C4-2B (cell line): Measurements from ENCODE around the gene DUSP14.

ENCODE experiments used
- H3K27ac ChIP-seq: fragments of 450-650 bp; 2 replicates; pipeline ENCODE4 v1.5.1; 2017
- ZFX ChIP-seq: fragments of 450-650 bp; IDR thresholded peaks from 2 replicates; pipeline ENCODE4 v1.6.1; 2017
- TF ChIP-seq, protein P1 (sequence below): fragments of 450-650 bp; conservative IDR thresholded peaks from 2 replicates; pipeline ENCODE4 v1.5.1; 2017; ENCODE audit warnings: mild to moderate bottlenecking

The DUSP14 gene

DNA sequence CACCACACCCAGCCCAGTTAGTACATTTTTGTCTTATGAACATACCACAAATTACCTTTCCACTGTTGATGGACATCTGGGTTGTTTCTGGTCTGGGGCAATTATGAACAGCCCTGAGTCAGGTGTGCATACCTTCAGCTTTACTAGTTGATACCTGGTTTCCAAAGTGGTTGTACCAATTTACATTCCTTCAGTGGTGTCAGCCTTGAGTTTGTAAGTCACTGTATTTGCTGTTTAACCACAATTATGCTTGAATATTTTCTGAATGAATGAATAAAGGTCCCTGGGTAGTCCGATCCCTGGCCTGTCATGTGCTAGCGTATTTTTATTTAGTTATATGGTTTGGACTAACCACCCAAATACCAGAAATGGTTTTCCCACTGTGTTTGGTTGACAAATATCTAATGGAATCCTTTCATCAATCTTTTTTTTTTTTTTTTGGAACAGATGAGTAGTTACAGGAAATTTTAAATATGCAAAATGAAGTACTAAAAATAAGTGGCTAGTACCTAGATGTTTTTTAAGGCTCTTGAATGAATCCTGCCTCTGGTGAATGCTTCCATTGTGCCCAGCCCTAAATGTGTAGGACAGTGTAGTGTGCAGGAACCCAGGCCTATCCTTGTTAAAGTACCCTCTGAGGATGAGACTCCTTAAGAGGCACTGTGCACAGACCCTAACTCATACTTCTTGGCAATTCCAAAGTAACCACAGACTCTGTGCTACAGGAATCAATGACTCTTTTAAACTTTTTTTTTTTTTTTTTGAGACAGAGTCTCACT, 3.7 kb downstream of the DUSP14 start:
- H3K27ac ChIP-seq, result no peak overlapping the region
- TF ChIP-seq, protein P1, sequence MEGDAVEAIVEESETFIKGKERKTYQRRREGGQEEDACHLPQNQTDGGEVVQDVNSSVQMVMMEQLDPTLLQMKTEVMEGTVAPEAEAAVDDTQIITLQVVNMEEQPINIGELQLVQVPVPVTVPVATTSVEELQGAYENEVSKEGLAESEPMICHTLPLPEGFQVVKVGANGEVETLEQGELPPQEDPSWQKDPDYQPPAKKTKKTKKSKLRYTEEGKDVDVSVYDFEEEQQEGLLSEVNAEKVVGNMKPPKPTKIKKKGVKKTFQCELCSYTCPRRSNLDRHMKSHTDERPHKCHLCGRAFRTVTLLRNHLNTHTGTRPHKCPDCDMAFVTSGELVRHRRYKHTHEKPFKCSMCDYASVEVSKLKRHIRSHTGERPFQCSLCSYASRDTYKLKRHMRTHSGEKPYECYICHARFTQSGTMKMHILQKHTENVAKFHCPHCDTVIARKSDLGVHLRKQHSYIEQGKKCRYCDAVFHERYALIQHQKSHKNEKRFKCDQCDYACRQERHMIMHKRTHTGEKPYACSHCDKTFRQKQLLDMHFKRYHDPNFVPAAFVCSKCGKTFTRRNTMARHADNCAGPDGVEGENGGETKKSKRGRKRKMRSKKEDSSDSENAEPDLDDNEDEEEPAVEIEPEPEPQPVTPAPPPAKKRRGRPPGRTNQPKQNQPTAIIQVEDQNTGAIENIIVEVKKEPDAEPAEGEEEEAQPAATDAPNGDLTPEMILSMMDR, result no peak
- TF ChIP-seq ZFX, result no peak

DNA sequence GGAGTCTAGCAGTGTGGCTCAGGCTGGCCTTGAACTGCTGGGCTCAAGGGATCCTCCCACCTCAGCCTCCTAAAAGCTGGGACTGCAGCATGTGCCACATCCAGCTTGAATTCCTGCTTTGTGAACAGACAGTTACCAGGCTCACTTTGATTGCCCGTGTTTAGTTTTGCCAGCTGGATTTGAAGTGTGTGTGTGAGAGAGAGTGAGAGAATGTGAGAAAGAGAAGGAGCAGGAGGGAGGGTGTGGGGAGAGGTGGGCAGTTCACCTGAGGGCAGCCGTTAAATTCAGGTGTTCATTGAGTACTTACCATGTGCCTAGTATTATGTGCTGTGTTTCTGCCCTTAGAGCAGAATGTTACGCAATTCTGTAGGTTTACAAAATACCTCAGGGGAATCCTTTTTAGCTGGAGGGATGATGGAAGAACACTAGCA, 4.7 kb downstream of the DUSP14 start:
- TF ChIP-seq, protein P1, result no peak
- no peak for TF ChIP-seq ZFX
- H3K27ac ChIP-seq, result no peak overlapping the region

DNA sequence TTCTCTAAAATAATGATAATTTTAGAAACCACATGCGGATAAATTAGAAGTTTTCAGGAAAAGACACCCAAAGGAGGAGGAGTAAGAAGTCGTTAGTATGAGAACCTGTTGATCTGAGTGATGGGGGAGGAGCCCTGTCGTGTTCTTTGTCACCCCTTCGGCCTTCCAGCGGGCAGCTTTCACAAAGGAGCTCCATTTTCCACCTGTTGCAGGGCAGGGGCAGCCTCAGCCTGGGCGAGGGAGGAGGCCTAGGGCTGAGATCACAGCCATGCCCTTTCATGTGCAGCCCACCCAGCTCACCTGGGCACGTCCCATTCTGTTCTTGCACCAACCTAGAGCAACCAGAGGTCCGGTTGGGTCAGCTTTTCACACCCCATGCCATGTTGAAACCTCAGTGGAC, 5.3 kb downstream of the DUSP14 start:
- TF ChIP-seq ZFX, result no peak
- TF ChIP-seq, protein P1, result no peak
- no peak overlapping the region for H3K27ac ChIP-seq

DNA sequence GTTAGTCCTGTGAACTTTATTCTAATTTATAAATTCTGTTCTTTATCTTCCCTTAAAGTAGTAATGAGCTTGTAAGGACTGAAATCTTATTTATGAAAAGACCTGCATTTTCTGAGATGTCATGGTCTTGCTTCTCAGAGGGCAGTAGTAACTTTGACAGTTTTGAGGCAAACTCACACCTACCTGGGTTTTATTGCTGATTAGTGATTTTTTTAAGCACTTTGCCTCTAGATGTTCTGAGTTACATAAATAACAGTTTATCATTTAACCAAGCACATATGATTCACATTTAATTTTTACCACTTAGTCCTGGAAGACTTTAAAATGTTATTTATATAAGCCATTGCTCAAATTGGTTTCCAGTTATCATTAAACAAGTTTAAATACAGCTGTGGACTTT, 10.7 kb downstream of the DUSP14 start:
- no peak overlapping the region for H3K27ac ChIP-seq
- TF ChIP-seq, protein P1, result no peak
- TF ChIP-seq ZFX, result no peak

DNA sequence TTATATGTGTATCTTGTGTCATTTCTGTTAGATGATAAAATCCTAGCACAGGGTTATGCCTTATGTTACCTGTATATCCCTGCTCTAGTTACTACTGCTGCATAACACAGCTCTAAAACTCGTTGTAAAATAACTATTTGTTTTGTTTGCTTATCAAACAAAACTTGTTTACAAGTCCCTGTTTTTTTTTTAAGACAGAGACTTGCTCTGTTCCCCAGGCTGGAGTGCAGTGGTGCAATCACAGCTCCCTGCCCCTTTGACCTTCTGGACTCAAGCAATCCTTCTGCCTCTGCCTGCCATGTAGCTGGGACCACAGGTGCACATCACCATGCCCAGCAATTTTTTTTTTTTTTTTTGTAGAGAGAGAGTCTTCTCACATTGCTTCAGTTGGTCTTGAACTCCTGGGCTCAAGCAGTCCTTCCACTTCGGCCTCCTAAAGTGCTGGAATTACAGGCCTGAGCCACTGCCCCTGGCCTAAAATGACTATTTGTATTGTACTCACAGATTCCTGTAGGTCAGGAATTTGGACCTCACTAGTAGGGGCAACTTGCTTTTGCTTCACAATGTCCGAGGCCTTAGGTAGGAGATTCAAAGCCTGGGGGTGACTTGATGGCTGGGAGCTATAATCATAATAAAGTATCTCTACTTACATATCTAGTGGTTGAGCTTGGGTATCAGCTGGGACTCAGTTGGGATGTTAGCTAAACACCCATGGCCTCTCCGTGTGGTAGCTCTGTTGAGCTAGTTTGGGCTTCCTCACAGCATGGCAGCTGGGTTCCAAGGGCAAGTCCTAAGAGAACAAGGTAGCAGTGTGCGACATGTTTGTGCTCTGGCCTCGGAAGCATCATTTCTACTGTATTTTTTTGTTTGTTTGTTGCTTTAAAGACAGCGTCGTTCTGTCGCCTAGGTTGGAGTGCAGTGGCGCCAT, 12.6 kb downstream of the DUSP14 start:
- no peak for TF ChIP-seq ZFX
- TF ChIP-seq, protein P1, result no peak
- peak overlapping the region; percentile 62 for H3K27ac ChIP-seq

DNA sequence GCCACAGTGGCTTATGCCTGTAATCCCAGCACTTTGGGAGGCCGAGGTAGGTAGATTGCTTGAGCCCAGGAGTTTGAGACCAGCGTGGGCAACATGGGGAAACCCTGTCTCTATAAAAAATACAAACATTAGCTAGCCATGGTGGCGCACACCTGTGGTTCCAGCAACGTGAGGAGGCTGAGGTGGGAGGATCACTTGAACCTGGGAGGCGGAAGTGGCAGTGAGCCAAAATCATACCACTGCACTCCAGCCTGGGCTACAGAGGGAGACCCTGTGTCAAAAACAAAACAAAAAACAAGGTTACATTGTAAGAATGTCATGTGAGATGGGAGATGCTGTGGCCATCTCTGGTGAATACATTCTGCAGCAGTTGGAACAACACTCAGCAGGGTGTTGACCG, 13.5 kb downstream of the DUSP14 start:
- H3K27ac ChIP-seq, result peak overlapping the region; percentile 62; the same call in 1 of the 2 replicates

More for the DNA sequence above, 13.5 kb downstream of the DUSP14 start:
- no peak for TF ChIP-seq ZFX
- TF ChIP-seq, protein P1, result no peak
